ENCODE results near the gene ROCK2. TPM values are rescaled to one million over a fixed set of nuclear protein-coding genes. Genes with fewer than 3 reads are reported as not detected.

ROCK2 gene
- total RNA-seq, 1 donor from 2014 or later = 45.1 TPM

GRCh38 chr2:11339508-11340083 lies 4.8 kb downstream of the ROCK2 start:
- Histone ChIP-seq H3K79me2 (ENCODE audit: insufficient read depth, low read length) (peaks cover 94% of the 10 kb centered on the region), H2AFZ (ENCODE audit: low read depth, low read length) (no peak overlapping the region), H3K36me3 (ENCODE audit: insufficient read depth, low read length) (no peaks in the 10 kb centered on the region), H3K4me1 (ENCODE audit: insufficient read depth, low read length) (no peaks in the 10 kb centered on the region), H3K9me3 (ENCODE audit: insufficient read depth, low read depth, low read length) (no peaks in the 10 kb centered on the region), H3K4me2 (ENCODE audit: low read length) (no peak overlapping the region), H3K9ac (ENCODE audit: low read length) (no peak overlapping the region), H3K27me3 (ENCODE audit: insufficient read depth, low read length) (no peaks in the 10 kb centered on the region), H4K20me1 (ENCODE audit: insufficient read depth, low read length) (peaks cover 72% of the 10 kb centered on the region), H3K27ac (ENCODE audit: low read depth, low read length) (no peak overlapping the region), H3K4me3 (ENCODE audit: insufficient read depth, low read depth, low read length) (no peak overlapping the region)
- Mint-ChIP-seq H3K27ac (ENCODE audit: unreplicated experiment) (no peak overlapping the region), H3K9me3 (ENCODE audit: unreplicated experiment) (no peaks in the 10 kb centered on the region), H3K4me3 (ENCODE audit: unreplicated experiment) (no peak overlapping the region), H3K36me3 (ENCODE audit: low read depth, unreplicated experiment) (no peaks in the 10 kb centered on the region), H3K4me1 (ENCODE audit: low read depth, unreplicated experiment) (peaks cover 27% of the 10 kb centered on the region), H3K27me3 (ENCODE audit: low read depth, unreplicated experiment) (no peaks in the 10 kb centered on the region)
- TF ChIP-seq CTCF (IDR thresholded peaks at IDR 0.05; ENCODE audit: insufficient read depth, low read depth, low read length) (no peak), EZH2 (IDR thresholded peaks at IDR 0.05; ENCODE audit: insufficient read depth, low read length) (no peak)
- DNase-seq (ENCODE audit: low read depth) (no peak), FAIRE-seq (no peak)

- TF ChIP-seq CTCF (IDR thresholded peaks at IDR 0.05; ENCODE audit: insufficient read depth, low read depth, low read length) (no peak), EZH2 (IDR thresholded peaks at IDR 0.05; ENCODE audit: insufficient read depth, low read length) (no peak)
- no peaks in the 10 kb centered on the region for H3K9me3 Mint-ChIP-seq (ENCODE audit: unreplicated experiment)
- Histone ChIP-seq H2AFZ (ENCODE audit: low read depth, low read length) (no peak overlapping the region), H3K9me3 (ENCODE audit: insufficient read depth, low read depth, low read length) (no peaks in the 10 kb centered on the region), H3K27me3 (ENCODE audit: insufficient read depth, low read length) (no peaks in the 10 kb centered on the region), H3K4me2 (ENCODE audit: low read length) (no peak overlapping the region), H3K36me3 (ENCODE audit: insufficient read depth, low read length) (no peaks in the 10 kb centered on the region), H3K4me1 (ENCODE audit: insufficient read depth, low read length) (no peaks in the 10 kb centered on the region), H4K20me1 (ENCODE audit: insufficient read depth, low read length) (peaks cover 79% of the 10 kb centered on the region), H3K4me3 (ENCODE audit: insufficient read depth, low read depth, low read length) (no peak overlapping the region), H3K9ac (ENCODE audit: low read length) (no peak overlapping the region), H3K79me2 (ENCODE audit: insufficient read depth, low read length) (peaks cover 100% of the 10 kb centered on the region), H3K27ac (ENCODE audit: low read depth, low read length) (no peak overlapping the region)
- H3K36me3 Mint-ChIP-seq (ENCODE audit: low read depth, unreplicated experiment) = no peaks in the 10 kb centered on the region
- no peak overlapping the region for H3K27ac Mint-ChIP-seq (ENCODE audit: unreplicated experiment)
- no peak for DNase-seq (ENCODE audit: low read depth)
- no peak overlapping the region for H3K4me3 Mint-ChIP-seq (ENCODE audit: unreplicated experiment)
- H3K4me1 Mint-ChIP-seq (ENCODE audit: low read depth, unreplicated experiment) = peaks cover 27% of the 10 kb centered on the region
- no peaks in the 10 kb centered on the region for H3K27me3 Mint-ChIP-seq (ENCODE audit: low read depth, unreplicated experiment)
- FAIRE-seq = no peak
Measured at GRCh38 chr2:11338580-11338979, 5.9 kb downstream of the ROCK2 start.

- Histone ChIP-seq H3K79me2 (ENCODE audit: insufficient read depth, low read length) (peaks cover 100% of the 10 kb centered on the region), H2AFZ (ENCODE audit: low read depth, low read length) (no peak overlapping the region), H3K9ac (ENCODE audit: low read length) (no peak overlapping the region), H3K9me3 (ENCODE audit: insufficient read depth, low read depth, low read length) (no peaks in the 10 kb centered on the region), H3K4me2 (ENCODE audit: low read length) (no peak overlapping the region), H3K27me3 (ENCODE audit: insufficient read depth, low read length) (no peaks in the 10 kb centered on the region), H3K27ac (ENCODE audit: low read depth, low read length) (no peak overlapping the region), H3K4me3 (ENCODE audit: insufficient read depth, low read depth, low read length) (no peak overlapping the region), H3K36me3 (ENCODE audit: insufficient read depth, low read length) (no peaks in the 10 kb centered on the region), H4K20me1 (ENCODE audit: insufficient read depth, low read length) (peaks cover 78% of the 10 kb centered on the region), H3K4me1 (ENCODE audit: insufficient read depth, low read length) (no peaks in the 10 kb centered on the region)
- TF ChIP-seq CTCF (IDR thresholded peaks at IDR 0.05; ENCODE audit: insufficient read depth, low read depth, low read length) = no peak
- TF ChIP-seq EZH2 (IDR thresholded peaks at IDR 0.05; ENCODE audit: insufficient read depth, low read length) = no peak
- DNase-seq (ENCODE audit: low read depth) = no peak
- Mint-ChIP-seq H3K27ac (ENCODE audit: unreplicated experiment) (no peak overlapping the region), H3K9me3 (ENCODE audit: unreplicated experiment) (no peaks in the 10 kb centered on the region), H3K4me3 (ENCODE audit: unreplicated experiment) (no peak overlapping the region), H3K27me3 (ENCODE audit: low read depth, unreplicated experiment) (no peaks in the 10 kb centered on the region), H3K4me1 (ENCODE audit: low read depth, unreplicated experiment) (peaks cover 28% of the 10 kb centered on the region), H3K36me3 (ENCODE audit: low read depth, unreplicated experiment) (no peaks in the 10 kb centered on the region)
- FAIRE-seq = no peak
Measured at GRCh38 chr2:11337909-11338308, 6.5 kb downstream of the ROCK2 start.
